GM21447 (cell line): ENCODE data around the gene MMP24.

Experiments
- ATAC-seq: cut with Tn5 transposase; IDR thresholded peaks from one replicate; pipeline ENCODE4 v1.9.1; 2021; ENCODE audit not compliant: unreplicated experiment

MMP24 gene

DNA sequence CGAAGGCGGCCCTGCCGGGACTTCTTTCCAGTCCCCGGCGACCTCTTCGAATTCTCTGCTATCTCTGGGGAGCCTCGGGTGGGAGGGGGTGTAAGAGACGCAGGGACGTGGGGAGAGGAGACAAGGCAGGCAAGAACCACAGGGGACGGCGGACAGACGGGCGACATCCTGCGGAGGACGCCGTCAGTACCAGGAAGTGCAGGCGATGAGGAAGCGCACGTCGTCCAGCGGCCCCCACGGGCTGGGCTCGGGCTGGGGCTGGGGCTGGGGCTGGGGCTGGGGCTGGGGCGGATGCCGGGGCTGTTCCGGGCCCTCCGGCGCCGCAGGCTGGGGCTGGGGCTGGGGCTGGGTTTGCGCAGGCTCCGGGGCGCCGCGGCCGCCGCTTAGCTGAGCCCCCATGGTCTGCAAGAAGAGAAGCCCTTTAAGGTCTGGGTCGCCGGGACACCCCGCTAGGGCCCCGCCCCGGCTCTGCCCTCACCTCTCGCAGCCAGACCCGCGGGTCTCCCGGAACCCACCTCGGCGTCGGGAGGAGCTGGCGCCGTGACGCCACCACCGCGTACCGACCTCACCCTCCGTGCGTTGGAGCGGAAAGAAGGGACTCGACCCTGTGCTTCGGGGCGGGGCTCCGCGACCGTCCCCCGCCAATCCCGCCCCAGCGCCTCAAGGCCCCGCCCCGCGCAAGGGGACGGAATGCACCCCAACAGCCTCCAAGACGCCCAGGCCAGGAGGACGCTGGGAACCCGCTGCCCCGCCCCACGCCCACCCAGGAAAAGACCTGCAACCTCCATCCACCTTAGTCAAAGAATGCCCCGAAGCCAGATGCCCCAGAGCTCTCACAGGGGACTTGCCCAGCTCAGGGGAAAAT, 51.3 kb downstream of the MMP24 start, which contains the start of gene MMP24OS:
Gene MMP24OS, minus strand, starts transcription at position 592 of the 865 bp plus-strand sequence. Its CDS starts 193 bp downstream, at position 399.
- ATAC-seq, result peak; percentile 76

DNA sequence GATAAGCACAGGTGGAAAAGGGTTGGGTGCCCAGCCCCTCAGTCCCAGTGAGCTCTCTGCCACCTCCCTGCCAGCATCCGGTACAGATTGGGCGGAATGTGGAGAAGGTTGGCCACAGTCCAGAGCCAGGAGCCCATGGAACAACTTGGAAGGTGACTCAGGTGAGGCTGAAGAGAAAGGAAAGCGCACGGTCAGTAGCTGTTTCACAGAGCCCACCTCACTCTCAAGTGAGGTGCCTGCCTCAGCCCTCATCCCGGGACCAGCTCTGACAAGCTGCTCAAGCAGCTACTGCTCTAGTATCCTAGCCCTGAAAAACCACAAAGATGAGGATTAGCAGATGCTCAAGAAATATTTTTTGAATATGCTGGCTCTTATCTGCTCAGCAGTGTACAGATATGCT, 52.5 kb downstream of the MMP24 start:
- ATAC-seq, result no peak

DNA sequence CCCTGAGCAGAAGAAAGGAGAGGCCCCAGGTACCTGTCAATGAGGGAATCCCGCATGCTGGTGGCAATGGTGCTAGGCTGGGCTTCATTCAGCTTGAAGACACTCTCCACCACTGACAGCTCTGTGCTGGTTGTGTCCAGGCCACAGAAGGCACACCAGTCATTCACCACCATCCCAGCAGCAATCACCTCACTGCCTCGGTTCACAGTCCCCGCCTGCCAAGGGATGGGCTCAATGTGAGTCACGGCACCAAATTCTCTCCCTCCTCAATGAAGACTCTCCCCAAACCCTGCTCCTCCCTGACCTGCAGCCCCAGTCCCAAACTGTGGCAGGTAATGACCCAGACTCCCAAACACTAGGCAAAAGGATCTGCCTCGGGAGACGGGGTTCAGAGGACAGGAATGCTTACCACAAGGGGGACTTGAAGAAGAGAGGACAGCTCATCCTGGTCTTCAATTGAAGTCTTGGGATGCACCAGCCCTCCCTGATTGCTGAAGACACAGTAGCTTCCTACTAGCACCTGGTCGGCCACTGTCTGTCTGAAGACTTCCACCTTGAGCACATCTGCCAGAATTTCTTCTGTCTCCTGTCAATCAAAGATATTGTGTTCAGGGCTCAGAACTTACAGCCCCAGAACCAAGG, 53.2 kb downstream of the MMP24 start:
- no peak for ATAC-seq

DNA sequence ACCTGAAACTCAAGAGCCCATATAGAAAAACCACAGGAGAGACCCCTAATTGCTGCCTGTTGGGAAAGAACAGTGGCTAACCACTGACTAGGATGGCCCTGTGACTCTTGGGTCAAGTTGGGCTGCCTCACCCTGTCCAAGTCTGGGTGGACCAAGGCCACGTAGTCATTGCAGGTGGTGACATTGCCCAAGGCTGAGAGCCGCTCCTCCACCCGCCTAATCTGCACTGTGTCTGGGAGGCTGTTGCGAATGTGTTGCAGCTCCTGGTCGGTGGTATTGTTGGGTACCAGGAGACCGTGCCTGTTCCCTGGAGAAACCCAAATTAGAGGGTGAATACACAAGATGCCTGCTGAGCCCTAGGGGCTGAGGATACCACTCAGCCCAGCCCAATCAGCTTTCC, 54.0 kb downstream of the MMP24 start:
- ATAC-seq, result no peak

DNA sequence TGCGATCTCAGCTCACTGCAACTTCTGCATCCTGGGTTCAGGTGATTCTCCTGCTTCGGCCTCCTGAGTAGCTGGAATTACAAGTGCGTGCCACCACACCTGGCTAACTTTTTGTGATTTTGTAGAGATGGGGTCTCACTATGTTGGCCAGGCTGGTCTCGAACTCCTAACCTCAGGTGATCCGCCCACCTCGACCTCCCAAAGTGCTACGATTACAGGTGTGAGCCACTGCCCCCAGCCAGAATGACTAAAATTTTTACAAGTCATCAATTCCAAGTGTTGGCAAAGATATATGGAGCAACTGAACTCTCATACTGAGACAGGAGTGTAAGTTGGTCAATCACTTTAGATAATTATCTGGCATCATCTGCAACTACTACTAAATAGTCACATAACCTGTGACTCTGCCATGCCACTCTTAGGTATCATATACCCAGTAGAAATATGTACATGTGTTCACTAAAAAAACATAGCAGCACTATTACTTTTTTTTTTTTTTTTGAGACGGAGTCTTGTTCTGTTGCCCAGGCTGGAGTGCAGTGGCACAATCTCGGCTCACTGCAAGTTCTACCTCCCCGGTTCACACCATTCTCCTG, 55.1 kb downstream of the MMP24 start:
- ATAC-seq, result no peak

DNA sequence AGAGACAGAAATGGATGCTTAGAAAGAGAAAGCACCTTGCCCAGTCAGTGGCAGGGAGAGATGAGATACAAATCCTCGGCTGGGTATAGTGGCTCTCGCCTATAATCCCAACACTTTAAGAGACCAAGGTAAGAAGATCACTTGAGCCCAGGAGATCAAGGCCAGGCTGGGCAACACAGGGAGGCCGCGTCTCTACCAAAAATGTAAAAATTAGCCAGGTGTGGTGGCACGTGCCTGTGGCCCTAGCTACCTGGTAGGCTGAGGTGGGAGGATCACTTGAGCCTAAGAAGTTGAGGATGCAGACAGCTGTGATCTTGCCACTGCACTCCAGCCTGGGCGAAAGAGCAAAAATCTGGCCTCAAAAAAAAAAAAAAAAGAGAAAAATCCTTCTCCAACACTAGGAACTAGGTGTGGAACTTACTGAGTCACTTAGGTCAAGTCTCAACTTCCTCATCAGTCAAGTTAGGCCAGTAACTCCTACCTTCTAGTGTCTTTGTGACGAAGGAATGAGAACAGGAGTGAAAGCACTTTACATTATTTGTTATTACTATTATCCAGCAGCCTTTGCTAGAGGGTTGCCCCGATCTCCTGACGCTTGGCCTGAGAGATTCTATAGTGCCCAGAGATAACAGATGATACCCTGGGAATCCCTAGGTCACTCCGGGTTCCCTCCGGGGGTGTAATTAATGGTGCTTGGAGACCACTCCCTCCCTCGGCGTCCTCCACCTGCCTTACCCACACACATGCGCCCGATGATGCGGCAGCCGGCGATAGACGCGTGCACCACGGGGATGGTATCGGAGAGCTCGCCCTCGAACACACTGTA, 57.2 kb downstream of the MMP24 start:
- ATAC-seq, result no peak

DNA sequence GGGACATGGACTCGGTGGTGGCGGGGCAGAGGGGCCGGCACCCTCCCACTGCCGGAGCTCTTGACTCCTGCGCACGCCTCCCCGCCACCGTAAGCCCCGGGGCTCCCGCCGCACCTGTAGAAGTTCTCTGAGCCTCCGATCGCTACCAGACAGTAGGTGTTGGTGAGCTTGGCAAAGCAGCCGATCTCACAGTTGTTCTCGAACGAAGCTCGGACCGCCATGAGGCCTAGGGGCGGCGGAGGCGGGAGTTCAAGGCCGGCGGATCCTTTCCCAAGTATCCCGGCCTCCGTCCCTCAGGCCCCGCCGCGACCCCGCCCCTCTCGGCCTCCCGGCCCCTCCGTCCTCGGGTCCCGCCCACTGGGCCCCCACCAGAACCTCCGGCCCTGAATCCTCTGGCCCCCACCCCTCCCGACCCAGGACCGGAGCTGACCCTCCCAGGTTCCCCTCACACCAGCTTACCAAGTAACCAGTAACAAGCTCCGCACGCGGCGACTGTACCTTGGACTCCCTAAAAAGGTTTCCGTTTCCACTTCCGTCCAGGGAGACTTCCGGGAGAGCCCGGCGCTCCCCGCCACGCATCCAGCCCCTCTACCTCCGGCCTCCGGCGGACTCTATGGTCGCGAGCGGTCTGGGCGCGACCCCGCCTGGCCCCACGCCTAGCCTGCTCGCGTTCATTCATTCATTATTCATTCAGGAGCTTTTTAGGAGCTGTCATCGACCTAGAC, 57.9 kb downstream of the MMP24 start, which contains the start of gene EIF6:
Gene EIF6, minus strand, starts transcription at position 506 of the 725 bp plus-strand sequence. Its CDS starts 285 bp downstream, at position 221.
- peak; percentile 70 for ATAC-seq

DNA sequence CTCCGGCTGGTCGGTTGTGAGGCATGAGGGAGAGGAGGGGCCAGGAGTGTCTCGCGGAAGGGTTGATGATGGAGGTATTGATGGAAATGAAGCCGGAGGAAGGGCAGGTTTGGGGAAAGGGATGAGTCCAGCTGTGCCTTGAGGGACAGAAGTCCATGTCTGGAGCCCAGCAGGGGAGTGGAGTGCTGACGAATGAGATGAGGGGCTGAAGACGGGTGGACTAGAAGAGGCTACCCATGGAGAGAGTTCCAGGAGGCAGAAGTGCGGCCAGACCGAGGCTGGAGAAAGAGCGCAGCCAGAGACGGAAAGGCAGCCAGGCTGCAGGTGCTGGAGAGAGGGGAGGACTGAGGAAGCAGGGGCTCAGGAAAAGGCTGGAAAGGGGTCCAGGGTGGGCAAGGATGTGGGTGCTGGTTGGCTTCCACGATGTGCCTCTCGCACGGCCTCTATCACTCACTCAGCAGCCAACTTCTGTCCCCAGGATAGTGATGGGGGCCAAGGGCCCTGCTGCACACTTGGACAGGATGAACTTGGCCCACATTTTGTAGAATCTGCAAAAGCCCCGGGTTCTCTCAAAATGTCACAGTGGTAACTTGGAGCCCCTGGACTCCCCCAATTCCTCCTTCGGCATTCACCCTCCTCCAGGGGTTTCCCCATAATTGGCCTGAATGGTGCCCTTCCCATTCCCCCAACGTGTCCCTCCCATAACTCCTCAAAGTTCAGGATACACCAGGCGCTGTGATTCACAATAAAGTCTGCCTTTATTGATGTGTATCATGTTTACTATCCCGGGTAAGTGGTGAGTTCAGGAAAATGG, 58.7 kb downstream of the MMP24 start:
- no peak for ATAC-seq

DNA sequence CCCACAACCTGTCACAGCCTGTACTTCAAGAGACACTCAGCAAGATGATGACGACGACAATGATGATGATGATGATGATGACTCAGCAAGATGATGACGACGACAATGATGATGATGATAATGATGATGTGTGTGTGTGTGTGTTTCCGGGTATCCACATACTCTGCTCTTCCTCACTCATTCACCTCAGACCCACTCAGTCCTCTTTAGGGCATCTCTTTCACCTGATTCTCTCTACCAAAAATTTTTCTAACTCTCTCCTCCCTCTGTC, 59.3 kb downstream of the MMP24 start:
- no peak for ATAC-seq

DNA sequence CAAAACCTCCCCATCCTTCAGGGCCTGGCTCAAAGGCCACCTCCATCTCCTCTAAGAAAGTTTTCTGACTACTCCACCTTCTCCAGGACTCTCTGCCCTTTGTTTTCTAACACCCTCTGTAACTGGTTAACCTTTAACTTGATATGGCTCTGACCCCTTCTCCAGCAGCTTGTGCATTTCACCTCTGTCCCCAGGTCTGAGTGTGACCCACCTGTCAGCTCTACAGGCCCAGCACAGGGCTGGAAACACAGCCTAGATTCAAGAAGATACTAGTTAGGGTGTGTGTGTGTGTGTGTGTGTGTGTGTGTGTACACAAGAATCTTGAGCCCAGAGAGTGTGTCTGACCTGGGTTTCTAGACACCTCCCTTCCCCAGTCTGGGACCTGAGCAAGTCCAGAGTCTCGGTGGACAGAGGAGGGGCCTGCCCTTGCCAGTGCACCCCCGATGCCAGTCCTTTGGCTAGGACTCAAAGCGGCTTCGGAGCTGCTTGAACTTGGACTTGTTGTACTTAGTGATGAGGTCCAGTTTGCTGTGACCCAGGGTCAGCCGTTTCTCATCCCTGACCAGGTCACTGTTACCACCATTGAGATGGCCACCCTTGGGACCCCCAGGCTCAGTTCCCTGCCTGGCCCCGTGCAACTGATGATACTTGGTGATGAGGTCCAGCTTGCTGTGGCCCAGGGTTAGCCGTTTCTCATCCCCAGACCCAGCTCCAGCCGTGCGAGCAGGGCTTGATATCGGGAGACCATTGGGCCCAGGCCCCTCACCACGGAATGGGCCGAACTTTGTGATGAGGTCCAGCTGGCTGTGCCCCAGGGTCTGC, 59.8 kb downstream of the MMP24 start:
- ATAC-seq, result no peak

DNA sequence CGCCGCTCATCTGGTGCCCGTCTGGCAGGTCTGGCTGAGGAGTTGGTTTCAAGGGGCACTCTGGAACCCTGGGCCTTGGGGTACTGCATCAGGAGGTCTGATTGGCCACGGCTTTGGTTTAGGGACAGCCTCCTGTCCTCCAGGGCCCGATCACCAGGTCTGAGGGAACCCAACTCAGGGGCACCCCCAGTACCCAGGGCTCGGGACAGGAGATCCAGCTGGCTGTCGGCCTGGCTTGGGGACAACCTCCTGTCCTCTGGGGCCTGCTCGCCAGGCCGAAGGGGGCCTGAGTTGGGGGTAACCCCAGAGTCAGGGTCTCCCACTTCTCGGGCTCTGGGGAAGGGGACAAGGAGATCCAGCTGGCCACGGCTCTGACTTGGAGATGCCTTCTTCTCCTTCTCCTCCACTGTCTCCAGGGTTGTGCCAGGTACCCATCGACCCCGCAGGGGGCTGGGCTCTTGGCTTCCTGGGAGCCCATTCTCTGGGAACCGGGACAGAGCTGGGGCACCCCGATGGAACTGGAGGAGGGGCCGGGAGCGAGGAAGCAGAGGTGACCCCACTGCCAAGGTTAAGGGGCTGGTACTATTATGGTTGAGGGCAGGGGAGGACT, 60.5 kb downstream of the MMP24 start:
- ATAC-seq, result no peak

DNA sequence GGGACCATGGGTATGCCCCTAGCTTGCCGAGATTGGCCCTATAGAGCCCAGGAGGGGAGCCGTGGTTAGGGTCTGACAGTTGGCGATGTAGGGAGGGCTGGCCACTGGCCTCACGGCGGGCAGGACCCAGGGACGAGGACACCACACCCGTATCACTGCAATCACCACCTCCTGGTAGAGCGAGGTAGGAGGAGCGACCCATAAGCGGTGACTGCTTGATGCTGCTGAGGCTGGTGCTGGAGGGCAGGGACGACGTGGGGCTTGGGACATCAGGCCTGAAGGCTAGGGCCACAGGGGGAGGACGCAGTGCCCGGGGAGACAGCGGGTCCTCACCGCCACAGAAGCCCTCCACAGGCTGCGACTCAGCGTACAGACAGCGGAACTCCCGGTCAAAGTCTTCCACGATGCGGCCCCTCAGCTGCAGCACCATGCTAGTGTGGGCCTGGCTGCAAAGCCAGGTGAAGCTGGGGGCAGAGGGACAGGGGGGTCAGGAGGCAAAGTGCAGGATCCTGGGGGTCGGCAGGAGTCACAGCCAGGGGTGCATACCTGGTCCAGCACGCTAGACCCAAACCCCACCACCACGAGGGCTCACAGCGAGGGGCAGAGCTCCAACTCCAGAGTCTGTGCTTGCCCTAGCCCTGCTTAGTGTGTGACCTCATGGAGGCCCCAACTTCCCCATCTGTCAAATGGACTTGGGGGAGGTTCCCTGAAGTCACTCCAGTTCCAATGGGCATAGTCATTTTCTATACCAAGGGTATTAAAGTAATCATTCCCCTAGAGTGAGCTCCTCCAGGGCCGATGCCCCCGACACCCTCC, 61.2 kb downstream of the MMP24 start:
- ATAC-seq, result no peak

DNA sequence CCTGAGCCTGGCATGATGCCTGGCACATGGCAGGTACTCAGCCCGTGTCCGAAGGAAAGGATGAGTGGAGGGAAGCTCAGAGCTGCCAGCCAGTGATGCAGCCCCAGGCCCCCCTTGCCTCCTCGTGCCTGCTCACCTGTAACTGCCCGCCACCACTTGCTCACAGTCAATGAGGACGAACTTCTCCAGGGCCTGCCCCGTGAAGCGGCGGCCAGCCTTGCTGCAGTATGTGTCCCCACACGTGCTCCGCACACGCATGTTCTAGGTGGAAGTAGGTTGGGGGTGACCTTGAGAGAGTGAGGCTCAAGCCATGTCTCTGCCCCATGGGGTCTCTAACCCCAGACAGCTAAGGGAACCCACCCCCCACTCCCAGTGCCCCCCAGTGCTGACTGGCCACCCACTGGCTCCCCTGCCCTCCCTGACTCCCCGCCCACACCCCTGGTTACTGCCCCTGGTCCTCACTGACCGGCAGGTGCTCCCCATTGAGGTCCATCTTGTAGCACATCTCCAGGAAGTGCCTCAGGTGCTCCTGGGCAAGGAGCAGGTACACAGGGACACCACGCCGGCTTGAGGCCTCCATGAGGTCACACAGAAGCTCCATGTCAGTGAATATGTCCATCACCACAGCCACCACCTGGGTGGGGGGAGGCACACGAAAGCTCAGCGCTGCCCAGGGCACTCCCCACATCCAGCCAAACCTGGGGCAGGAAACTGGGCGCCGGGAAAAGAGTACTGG, 62.0 kb downstream of the MMP24 start:
- no peak for ATAC-seq

DNA sequence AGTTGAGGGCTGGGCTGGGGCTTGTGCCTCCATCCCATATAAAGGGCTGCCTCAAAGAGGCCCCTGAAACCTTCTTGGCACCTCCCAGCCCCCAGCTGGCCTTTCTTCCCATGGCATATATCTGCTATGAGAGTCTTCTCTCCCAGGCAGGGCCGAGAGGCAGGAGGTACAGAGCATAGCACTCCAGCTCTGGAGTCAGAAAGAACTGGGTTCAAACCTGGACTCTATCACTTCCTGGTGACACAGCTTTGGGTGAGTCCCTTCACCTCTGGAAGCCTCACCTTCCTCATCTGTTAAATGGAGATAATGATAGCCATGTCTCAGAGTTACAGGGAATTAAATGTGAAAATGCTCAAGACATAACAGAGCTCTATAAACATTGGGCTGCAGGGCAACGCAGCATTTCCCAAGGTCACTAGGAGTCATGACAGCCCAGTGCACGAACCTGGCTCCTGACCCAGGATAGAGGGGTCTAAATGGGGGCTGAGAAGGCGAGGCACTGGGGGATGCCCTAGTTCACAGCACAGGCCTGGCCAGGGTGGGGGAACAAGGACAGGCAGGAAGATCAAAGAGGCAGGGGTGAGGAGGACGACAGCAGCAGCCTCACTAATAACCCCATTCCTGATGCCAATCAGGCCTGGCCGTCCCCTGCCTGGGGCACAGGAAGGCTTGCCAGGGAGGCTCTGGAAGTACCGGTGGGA, 63.8 kb downstream of the MMP24 start:
- no peak for ATAC-seq

DNA sequence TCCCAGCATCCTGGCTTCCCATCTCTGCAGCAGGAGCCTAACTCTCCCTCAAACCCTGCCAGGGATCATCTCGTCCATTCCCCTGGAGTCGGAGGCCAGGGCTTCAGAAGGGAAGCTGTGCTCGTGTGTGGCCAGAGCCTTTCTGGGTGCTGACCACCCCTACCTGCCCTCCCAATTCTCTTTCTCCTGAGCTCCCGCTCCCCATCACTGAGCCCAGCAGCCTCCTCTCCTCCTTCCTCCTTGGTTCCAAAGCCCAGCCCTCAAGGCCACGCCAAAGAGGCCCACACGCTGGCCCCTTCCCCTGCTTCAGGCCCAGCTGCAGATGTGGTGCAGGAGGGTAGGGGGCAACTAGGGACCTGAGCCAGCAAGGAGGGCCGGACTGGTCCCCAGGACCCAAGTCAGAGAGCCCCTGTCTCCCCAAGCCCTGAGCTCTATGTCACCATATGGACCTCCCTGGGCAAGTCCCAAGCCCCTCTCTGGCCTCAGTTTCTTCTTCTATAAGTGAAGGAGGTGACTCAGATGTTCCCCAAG, 64.5 kb downstream of the MMP24 start:
- ATAC-seq, result no peak
